GM19397 (cell line): Measurements from ENCODE around the gene MMAA.
"Not testable (repeated sequence)": the region's sequence is repeated elsewhere in the genome, so short reads cannot be mapped to it uniquely, and the experiment has no call there.

Source experiments
- ATAC-seq: cut with Tn5 transposase; IDR thresholded peaks from one replicate; pipeline ENCODE4 v1.9.1; 2021; ENCODE audit warnings: mild to moderate bottlenecking, moderate library complexity; ENCODE audit not compliant: unreplicated experiment

Gene MMAA

DNA sequence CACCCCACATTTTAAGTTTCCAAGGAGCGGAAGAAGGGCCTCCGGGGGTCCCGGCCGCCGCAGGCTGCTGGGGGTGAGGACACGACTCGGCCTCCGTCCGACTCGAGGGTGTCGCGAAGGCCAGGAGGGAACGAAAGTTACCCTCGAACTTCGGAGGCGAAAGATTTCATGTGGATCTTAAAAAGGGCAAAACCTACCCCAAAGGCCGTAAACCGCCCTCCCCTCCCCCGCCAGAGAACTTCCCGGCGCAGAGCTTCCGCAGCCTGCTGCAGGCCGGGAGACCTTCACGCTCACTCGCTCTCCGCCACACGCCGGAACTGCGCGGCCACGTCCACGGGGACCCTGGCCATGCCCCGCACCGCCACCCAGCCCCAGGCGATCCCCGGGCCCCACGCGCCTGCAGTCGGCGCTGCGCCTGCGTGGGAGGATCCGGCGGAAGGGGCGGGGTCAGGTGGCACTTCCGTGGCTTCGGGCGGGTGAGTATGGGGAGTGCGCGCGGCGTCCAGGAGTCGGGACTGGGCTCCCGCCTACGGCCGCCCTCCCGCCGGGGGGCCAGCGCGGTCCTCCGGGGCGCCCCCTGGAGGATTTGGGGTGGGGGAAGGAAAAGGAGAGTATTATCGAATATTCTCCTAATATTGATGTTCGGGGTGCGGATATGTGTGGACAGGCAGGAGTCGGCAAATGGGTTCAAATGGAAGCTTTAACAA lies at the start of gene MMAA:
Gene MMAA, plus strand, starts transcription at position 454 of the 707 bp plus-strand sequence. CDS start 19,755 bp downstream, outside the sequence.
- ATAC-seq = peak; percentile 83

DNA sequence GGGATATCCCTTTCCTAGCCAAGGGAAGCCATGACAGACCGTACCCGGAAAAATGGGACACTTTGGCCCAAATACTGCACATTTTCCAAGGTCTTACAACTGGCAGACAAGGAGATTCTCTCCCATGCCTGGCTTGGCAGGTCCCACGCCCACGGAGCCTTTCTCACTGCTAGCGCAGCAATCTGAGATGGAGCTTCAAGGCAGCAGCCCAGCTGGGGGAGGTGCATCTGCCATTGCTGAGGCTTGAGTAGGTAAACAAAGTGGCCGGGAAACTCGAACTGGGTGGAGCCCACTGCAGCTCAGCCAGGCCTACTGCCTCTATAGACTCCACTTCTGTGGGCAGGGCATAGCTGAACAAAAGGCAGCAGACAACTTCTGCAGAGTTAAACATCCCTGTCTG lies 44.6 kb upstream of the MMAA start:
- ATAC-seq = not testable (repeated sequence)

DNA sequence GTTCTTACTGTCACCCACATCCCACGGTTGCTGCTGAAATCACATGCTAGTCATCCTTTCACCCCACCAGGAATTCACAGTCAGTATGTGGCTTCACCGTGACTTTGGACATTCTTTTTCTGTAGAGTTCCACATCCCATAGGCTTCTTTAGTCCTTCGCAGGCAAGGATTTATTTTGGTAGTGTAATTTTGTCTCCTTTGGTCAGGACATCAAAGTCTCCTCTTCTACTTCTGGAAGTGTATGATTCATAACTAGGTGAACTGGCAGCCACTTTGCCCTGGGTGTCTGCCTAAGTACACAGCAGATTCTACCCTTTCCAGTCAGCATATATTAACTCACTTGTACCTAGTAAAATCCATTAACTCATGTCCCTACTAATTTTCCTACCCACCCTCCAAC lies 38.3 kb upstream of the MMAA start:
- no peak for ATAC-seq

DNA sequence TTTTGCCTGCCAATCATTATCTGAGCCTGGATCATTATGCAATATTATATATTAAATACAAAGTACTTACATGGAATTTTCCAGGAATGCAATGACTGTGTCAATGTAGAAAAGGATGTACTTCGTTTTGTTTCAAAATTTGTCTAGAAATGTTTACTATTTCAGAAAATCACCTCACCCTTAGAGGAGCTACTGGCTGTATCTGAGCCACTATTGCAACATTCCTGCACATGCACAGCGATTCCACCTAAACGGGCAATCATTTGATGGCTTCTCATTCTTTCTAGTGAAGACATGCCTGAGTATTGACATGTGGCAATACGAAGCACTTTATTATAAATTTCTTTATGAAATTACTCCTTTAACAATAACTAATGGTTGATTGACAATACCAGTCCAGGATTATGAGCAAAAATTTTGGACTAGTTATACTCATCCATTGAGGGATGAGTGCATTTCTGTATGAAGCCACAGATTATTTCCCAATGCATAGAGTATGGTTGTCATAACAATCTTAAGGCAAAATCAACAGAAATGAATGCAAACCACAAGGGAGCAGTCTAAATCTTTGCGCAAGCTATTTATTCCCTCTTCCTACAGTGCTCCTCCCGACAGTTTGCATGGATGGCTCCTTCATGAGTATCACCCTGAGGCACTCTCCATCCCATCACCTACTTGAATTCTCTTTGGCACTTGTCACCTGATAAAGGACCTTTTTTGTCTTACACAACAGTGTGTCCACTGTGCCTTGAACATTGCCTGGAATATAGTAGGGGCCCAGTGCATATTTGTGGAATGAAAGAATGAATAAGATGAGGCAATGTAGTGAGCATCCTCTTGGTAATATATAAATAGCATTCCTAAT lies 35.8 kb upstream of the MMAA start:
- no peak for ATAC-seq

DNA sequence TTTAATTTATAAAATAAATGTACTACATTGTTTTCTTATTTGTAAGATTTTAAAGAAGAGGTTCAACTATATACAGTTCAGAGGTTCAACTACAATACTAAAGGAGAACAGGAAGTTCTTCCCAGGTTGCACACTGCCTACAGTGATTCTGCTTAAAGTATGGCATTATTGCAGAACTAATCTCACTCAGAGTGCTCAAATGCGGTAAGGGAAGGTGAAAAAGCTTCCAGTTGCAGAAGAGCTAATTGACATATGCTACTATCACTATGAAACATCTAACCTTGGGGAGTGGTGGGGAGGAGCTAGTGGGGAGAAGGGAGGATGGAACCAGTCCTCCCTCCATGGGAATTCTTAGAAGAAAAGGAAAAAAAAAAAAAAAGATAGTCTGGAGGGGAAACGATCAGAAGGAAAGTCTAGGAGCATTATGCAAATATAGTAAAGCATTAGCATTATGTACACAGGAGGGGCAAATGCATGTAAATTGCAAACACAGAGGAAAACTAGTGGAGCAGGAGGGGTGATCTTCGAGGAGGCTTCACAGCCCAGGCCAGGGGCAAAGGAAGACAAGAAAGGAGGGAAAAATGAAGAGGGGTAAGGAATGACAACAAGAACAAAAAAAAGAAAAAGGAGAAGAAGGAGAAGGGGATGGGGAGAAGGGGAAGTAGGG lies 32.0 kb upstream of the MMAA start:
- ATAC-seq = no peak

DNA sequence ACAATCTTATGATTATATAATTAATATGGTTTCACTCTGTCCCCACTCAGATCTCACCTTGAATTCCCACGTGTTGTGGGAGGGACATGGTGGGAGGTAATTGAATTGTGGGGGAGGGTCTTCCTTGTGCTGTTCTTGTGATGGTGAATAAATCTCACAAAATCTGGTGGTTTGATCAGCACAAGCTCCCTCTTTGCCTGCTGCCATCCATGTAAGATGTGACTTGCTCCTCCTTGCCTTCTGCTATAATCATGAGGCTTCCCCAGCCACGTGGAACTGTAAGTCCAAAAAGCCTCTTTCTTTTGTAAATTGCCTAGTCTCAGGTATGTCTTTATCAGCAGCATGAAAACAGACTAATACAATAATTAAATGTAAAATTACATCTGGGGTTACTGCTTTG lies 29.8 kb upstream of the MMAA start:
- not testable (repeated sequence) for ATAC-seq

DNA sequence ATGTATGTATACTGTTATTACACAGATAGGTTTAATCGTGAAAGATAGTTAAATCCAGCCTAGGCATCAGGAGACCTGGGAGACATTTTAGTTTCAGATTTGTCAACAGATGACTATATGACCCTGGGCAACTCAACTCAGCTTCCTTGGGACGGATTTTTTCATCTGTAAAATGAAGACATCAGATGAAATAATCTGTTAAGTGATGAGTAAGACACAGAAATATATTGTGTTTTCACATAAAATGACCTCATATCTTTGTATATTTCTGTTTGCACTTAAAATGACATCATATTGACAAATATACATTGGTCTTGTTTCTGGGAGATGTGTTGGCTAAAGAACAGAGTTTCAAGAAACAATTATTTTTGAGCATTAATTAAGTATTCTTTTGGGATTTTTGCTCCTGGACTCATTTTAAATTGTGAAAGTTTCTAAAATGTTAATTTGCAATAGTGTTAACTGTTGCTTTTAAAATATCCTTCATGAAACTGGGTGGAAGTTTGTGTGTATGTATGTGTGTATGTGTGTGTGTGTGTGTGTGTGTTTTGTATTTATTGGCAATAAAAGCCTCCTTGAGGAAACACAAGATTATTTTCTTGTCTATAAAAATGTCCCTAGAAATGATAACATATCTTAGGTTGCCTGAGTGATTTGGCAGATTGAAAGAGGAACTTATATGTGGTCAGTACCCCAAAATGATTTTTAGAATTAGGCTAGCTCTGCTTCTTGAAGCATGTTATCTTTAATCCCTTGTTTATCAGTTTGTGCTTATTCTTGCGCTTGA lies 29.1 kb upstream of the MMAA start:
- no peak for ATAC-seq

DNA sequence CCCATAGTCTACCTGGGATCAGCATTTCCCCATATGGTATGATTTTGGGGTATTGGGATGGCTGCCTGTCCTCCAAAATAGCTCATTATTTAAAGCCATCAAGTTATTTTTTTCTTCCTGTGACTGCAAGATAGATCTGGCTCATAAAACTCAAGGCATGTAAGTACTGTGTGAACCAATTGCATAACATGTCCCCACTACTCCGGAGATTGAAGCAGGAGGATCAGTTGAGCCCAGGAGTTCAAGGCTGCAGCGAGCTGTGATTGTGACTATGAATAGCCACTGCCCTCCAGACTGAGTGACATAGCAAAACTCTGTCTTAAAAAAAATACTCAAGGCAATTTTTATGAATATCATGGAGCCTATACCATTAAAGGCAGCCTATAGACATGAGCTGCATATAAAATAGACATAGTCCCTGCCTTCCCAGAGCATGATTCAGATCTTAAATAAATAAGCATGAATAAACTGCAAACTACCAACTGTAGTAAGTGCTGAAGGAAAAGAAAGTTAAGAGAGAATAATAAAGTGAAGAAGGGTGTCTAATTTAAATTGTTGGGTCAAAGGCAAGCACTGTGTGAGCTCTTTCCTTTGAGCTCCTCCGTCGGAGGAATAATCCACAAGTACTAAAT lies 16.9 kb upstream of the MMAA start:
- ATAC-seq = no peak

DNA sequence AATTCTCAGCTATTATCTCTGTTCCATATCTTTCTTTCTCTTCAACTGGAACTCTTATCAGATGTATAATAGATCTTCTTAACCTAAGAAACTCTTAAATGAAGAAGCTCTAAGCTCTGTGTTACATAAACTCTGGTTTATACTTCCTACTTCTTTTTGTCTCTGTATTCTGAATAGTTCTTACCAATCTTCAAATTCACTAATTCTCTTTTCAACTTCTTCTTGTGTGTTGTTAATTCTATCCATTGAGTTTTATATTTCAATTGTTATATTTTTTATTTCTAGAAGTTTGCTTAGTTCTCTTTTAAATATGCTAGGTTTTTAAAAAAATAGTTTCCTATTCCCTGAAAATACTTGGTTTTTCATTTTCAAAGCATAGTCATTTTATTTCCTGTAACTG lies 13.2 kb upstream of the MMAA start:
- ATAC-seq = no peak

DNA sequence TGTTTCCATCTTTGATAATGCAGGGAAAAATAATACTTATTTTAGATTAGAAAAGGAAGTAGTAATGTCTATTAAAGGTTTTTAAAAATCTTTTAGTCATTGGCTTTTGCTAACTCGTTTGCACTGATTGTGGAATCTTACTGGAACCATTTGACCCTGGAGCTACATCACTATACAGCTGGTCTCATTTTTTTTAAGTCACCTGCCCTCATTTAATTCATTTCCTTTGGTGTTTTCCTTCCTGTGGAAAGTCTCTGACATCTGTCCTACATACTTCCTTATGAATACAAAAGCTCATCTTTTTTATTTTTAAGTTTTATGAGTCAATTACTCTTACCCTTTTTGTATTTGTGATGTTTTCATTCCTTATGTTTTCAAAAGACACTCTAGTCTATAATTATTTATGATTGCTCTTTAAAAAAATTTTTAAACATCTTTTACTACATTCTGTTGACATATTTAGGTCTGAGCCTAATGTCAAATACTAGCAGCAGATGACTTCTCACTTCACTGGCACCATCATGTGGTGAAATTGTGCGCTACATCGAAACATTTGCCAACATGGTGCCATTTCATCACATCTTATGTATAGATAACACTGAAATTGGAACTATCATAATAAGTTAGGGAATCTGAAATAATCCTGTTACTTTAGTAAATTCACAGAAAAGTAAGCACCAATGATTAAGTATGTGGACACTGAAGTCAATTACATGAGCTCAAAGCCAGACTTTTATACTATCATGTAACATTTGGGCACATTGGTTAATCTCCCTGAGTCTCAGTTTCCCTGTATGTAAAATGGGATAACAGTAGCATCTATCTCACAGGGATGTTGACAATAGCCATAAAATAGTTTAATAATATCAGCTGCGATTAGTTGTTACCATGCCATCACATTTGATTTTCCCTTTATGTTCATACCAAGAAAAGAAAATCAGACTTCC lies 9.4 kb upstream of the MMAA start:
- peak; percentile 54 for ATAC-seq

DNA sequence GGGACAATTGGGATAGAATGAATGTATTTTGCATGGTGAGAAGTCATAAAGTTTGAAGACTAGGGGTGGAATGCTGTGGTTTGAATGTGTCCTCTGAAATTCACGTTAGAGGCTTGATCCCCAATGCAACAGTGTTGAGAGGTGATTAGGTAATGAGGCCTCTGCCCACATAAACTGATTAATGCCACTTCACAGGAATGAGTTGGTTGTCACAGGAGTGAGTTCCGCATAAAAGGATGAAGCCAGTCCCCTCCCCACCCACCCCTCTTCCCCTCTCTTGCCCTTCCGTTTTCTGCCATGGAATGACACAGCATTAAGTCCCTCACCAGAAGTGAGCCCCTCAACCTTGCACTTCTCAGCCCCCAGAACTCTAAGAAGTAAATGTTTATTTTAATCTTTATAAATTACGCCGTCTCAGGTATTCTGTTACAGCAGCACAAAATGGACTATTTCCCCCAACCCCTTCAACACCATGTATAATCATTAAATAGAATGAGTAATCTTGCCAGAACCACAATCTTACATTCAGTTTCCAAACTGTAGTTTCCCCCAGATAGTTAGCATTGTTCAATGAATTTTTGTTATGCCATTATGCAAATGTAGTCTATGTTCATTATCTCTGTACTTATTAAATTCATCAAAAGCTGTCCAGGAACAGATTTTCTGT lies 5.5 kb upstream of the MMAA start:
- peak; percentile 48 for ATAC-seq

DNA sequence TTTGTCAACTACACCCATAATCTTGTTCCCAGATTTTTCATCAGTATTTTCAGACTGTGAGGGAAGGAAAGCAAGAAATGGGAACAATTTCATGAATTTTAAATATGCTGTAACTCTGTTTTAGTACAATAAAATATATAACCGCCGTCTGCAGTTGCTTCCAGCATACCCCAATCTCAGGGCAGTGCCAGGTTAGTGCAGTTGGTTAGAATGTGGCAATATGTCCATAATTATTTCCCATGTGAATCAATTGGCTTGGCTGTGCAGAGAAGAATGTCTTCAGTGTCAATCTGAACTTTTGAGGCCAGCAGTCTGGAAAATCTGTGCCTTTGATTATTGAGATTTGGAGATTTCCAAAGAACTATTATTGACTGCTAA lies 5.0 kb upstream of the MMAA start:
- no peak for ATAC-seq

DNA sequence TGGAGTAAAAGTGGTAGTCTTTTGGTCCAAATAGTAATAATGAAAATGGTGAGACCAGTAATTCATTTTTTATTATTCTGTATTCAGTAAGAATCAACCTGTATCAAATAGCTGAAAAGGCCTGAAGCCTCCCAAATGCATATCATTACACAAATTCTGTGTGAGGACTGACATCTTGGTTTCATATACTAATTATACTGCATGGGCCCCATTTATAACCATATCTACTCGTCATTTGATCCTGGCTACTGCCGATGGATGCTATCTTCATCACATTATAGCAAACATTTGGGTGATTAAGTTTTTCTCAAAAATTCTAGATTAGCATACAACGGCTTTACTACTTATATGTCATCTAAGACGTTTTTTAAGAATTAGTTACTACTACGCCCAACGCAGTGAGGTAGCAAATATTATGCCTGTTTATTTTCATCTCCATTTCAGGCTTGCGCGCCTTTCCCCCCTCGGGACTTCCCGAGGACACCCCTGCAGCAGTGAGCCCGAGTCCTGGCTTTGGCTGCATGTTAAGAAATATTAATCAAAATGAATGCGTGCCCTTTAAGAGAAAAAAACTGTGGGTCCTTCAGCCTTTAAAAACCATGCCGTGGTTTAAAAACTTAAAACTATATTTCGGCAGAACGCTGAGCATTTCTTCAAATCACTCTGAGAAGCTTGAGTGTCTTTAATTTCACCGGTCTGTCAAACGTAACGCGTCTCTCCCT lies 814 bp upstream of the MMAA start:
- no peak for ATAC-seq

DNA sequence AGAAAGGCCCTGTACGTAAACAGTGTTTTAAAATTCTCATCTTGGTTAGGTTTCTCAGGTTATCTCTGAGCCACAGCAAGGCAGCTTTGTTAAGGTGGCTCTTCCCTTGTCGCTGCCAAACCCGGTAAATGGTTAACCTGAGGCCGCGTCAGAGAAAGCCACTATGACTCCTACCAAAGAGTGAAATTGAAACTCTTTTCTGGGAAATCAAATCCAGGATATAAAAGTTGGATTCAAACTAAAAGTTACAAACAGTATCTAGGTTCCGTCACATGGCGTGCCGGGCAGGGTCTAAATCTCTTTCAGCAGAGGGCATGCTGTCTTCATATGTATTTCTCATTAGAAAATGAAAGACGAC lies 433 bp downstream of the MMAA start:
- ATAC-seq = peak; percentile 45

DNA sequence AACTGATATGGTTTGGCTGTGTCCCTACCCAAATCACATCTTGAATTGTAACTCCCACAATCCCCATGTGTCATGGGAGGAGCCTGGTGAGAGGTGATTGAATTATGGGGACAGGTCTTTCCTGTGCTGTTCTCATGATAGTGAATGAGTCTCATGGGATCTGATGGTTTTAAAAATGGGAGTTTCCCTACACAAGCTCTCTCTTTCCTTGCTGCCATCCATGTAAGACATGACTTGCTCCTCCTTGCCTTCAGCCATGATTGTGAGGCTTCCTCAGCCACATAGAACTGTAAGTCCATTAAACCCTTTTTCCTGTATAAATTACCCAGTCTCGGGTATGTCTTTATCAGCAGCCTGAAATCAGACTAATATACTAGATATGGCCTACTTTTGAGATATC lies 2.9 kb downstream of the MMAA start:
- ATAC-seq = not testable (repeated sequence)

DNA sequence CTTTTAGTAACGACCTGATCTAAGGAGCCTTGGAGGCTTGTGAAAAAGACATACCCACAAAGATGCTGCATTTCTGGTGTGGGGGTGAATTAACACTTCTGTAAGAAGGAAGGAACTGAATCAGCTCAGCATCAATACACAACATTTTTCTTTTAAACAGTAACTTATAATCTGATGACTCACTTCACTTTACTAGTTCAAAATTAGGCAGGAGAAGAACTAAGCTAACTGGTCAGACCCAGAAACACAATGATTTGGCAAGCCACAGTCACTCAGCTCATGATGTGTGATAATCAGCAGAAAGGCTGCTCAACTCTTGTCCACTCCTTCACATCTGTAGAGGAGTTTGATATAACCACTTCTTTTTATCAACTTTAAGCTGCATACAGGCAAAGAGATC lies 4.6 kb downstream of the MMAA start:
- ATAC-seq = peak; percentile 25

DNA sequence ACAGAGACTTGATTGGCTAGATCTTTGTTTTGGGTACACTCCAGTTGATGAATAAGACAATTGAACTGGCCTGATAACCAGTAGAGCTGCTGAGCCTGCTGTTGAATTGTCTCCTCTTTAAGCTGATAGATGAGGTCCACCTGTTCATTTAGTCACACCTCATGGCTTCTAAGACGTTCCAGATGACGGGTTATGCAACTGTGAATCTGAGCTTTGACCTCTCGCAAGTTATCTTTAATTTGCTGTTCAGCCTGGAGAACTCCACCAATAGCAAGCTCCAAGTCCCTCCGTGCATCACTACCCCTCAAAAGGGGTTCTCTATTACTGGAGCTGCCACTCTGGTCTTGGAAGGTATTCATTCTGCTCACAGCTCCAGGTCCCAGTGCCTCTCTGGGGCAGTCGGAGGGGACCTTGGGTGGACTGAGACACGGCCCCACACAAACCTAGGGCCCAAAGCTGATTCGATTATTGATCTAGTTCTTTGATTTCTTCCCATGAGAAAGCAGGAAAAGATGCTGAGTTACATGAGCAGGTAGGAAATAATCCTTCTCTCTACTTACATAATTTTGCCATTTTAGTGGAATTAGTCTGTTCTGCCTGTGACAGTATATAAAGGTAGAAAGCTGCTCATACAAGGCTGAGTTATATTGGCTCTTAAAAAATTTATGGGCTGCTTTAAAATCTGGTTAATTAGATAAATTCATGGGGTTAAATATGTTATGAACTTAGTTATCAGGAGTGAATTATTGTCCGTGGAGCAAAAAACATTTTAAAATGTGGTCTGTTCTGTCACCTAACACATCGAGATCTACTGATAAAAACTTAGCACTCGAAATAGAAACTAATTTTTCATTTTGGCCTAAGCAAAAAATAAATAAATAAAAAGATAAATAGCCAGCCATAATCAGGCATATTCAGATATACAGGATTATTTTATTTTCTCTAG lies 6.8 kb downstream of the MMAA start:
- ATAC-seq = peak; percentile 59
